Nephron progenitor cell (in vitro differentiated cells): ENCODE results near the gene APOBEC3A.
A peak's percentile ranks its signal among the peaks of the same experiment; 100 is the strongest.

ENCODE experiments used
- DNase-seq: peaks from one replicate; pipeline ENCODE4 v3.0.0; 2021
- H3K27ac Mint-ChIP-seq: 2 replicates; pipeline ENCODE4 v1.8.0; 2021; ENCODE audit warnings: mild to moderate bottlenecking, moderate library complexity, mixed read lengths
- H3K27me3 Mint-ChIP-seq: 2 replicates; pipeline ENCODE4 v1.8.0; 2021; ENCODE audit warnings: mild to moderate bottlenecking, low read depth, mixed read lengths; ENCODE audit not compliant: poor library complexity
- H3K36me3 Mint-ChIP-seq: 2 replicates; pipeline ENCODE4 v1.8.0; 2021; ENCODE audit warnings: low read depth, mixed read lengths
- H3K4me1 Mint-ChIP-seq: 2 replicates; pipeline ENCODE4 v1.8.0; 2021; ENCODE audit warnings: mixed read lengths
- H3K4me3 Mint-ChIP-seq: 2 replicates; pipeline ENCODE4 v1.8.0; 2021; ENCODE audit warnings: mild to moderate bottlenecking, moderate library complexity, mixed read lengths
- H3K9me3 Mint-ChIP-seq: 2 replicates; pipeline ENCODE4 v1.8.0; 2021; ENCODE audit warnings: mild to moderate bottlenecking, moderate library complexity, mixed read lengths
- CTCF ChIP-seq: fragments of 200-600 bp; sonication (generic); IDR thresholded peaks from 2 replicates; pipeline ENCODE4 v1.5.0; 2021; ENCODE audit warnings: antibody characterized with exemption

APOBEC3A gene

GRCh38 chr22:38966380-38966702 lies 8.9 kb downstream of the APOBEC3A start:
- peaks cover 47% of the 10 kb centered on the region for H3K4me1 Mint-ChIP-seq
- H3K4me3 Mint-ChIP-seq: no peak overlapping the region
- H3K36me3 Mint-ChIP-seq: no peaks in the 10 kb centered on the region
- no peaks in the 10 kb centered on the region for H3K9me3 Mint-ChIP-seq
- no peak for DNase-seq
- H3K27me3 Mint-ChIP-seq: peaks cover 28% of the 10 kb centered on the region
- TF ChIP-seq CTCF: no peak
- no peak overlapping the region for H3K27ac Mint-ChIP-seq

GRCh38 chr22:38966942-38967341 lies 9.5 kb downstream of the APOBEC3A start:
- no peak for TF ChIP-seq CTCF
- peaks cover 28% of the 10 kb centered on the region for H3K27me3 Mint-ChIP-seq
- no peaks in the 10 kb centered on the region for H3K36me3 Mint-ChIP-seq
- DNase-seq: no peak
- H3K9me3 Mint-ChIP-seq: no peaks in the 10 kb centered on the region
- no peak overlapping the region for H3K27ac Mint-ChIP-seq
- H3K4me1 Mint-ChIP-seq: peaks cover 47% of the 10 kb centered on the region
- no peak overlapping the region for H3K4me3 Mint-ChIP-seq

GRCh38 chr22:38967451-38968450 lies 10.3 kb downstream of the APOBEC3A start:
- H3K27ac Mint-ChIP-seq: no peak overlapping the region
- H3K4me3 Mint-ChIP-seq: no peak overlapping the region
- no peaks in the 10 kb centered on the region for H3K9me3 Mint-ChIP-seq
- no peak for TF ChIP-seq CTCF
- no peaks in the 10 kb centered on the region for H3K36me3 Mint-ChIP-seq
- H3K27me3 Mint-ChIP-seq: peaks cover 32% of the 10 kb centered on the region
- peaks cover 47% of the 10 kb centered on the region for H3K4me1 Mint-ChIP-seq
- DNase-seq: no peak

- Mint-ChIP-seq H3K36me3 (no peaks in the 10 kb centered on the region), H3K4me1 (peaks cover 37% of the 10 kb centered on the region), H3K27ac (no peak overlapping the region), H3K27me3 (peaks cover 36% of the 10 kb centered on the region), H3K4me3 (no peak overlapping the region), H3K9me3 (no peaks in the 10 kb centered on the region)
- no peak for DNase-seq
- no peak for TF ChIP-seq CTCF
Measured at GRCh38 chr22:38968801-38969200, 11.4 kb downstream of the APOBEC3A start.

GRCh38 chr22:38970551-38970950 lies 13.1 kb downstream of the APOBEC3A start:
- DNase-seq: no peak
- Mint-ChIP-seq H3K4me1 (peaks cover 24% of the 10 kb centered on the region), H3K27ac (peak overlapping the region; percentile 0), H3K9me3 (peaks cover 14% of the 10 kb centered on the region), H3K4me3 (no peak overlapping the region), H3K36me3 (no peaks in the 10 kb centered on the region), H3K27me3 (peaks cover 36% of the 10 kb centered on the region)
- no peak for TF ChIP-seq CTCF

GRCh38 chr22:38971202-38971601 lies 13.8 kb downstream of the APOBEC3A start:
- no peak for TF ChIP-seq CTCF
- Mint-ChIP-seq H3K9me3 (peaks cover 20% of the 10 kb centered on the region), H3K4me3 (no peak overlapping the region), H3K27ac (no peak overlapping the region), H3K36me3 (no peaks in the 10 kb centered on the region), H3K27me3 (peaks cover 40% of the 10 kb centered on the region), H3K4me1 (peaks cover 18% of the 10 kb centered on the region)
- DNase-seq: no peak
